GM23338 (cell line): ENCODE data around the gene UBE2I. TPM values are rescaled to one million over a fixed set of nuclear protein-coding genes. Genes with fewer than 3 reads are reported as not detected.

Experiments used
- ATAC-seq: fragments of 200-7000 bp; cut with Tn5 transposase; 3 replicates; pipeline ENCODE4 v1.9.1; 2020
- DNase-seq: peaks from one replicate; pipeline ENCODE4 v3.0.0-alpha.2; 2015; ENCODE audit warnings: low spot score
- H2AFZ ChIP-seq: fragments of 200-600 bp; sonication (generic); 2 replicates; pipeline ENCODE4 v1.8.0; 2016; ENCODE audit warnings: antibody characterized with exemption, mild to moderate bottlenecking, moderate library complexity
- H3F3A ChIP-seq: fragments of 200-600 bp; sonication (generic); replicated peaks from 2 replicates; pipeline ENCODE4 v1.8.0; 2017; ENCODE audit warnings: antibody characterized with exemption, mixed run types, low read depth
- H3K27ac ChIP-seq: fragments of 200-600 bp; sonication (generic); 2 replicates; pipeline ENCODE4 v1.6.1; 2016; ENCODE audit warnings: low read depth
- H3K27me3 ChIP-seq: fragments of 200-600 bp; sonication (generic); 2 replicates; pipeline ENCODE4 v1.8.0; 2016; ENCODE audit warnings: mild to moderate bottlenecking, mixed run types, moderate library complexity; ENCODE audit not compliant: insufficient read depth
- H3K36me3 ChIP-seq: fragments of 200-600 bp; sonication (generic); 2 replicates; pipeline ENCODE4 v1.8.0; 2016; ENCODE audit warnings: mild to moderate bottlenecking; ENCODE audit not compliant: insufficient read depth
- H3K4me1 ChIP-seq: fragments of 200-600 bp; sonication (generic); 2 replicates; pipeline ENCODE4 v1.8.0; 2016; ENCODE audit warnings: mild to moderate bottlenecking, moderate library complexity; ENCODE audit not compliant: insufficient read depth
- H3K4me2 ChIP-seq: fragments of 200-600 bp; sonication (generic); 2 replicates; pipeline ENCODE4 v1.7.1; 2017; ENCODE audit warnings: mixed run types
- H3K4me3 ChIP-seq: fragments of 200-600 bp; sonication (generic); 2 replicates; pipeline ENCODE4 v1.6.1; 2016; ENCODE audit warnings: mixed run types
- H3K79me2 ChIP-seq: fragments of 200-600 bp; sonication (generic); replicated peaks from 2 replicates; pipeline ENCODE4 v1.8.0; 2017; ENCODE audit warnings: mild to moderate bottlenecking; ENCODE audit not compliant: insufficient read depth
- H3K9me2 ChIP-seq: fragments of 200-600 bp; sonication (generic); 2 replicates; pipeline ENCODE4 v1.8.0; 2017; ENCODE audit not compliant: insufficient read depth
- H4K20me1 ChIP-seq: fragments of 200-600 bp; sonication (generic); replicated peaks from 2 replicates; pipeline ENCODE4 v1.8.0; 2017; ENCODE audit warnings: mild to moderate bottlenecking; ENCODE audit not compliant: insufficient read depth
- H3K27ac Mint-ChIP-seq: 2 replicates; pipeline ENCODE4 v1.8.0; 2020; ENCODE audit warnings: inconsistent platforms, mild to moderate bottlenecking, moderate library complexity, mixed read lengths
- H3K27me3 Mint-ChIP-seq: 3 replicates; pipeline ENCODE4 v1.8.0; 2022; ENCODE audit warnings: low read depth, mild to moderate bottlenecking, moderate library complexity, mixed read lengths, inconsistent platforms; ENCODE audit not compliant: insufficient read depth, poor library complexity
- H3K36me3 Mint-ChIP-seq: 3 replicates; pipeline ENCODE4 v1.8.0; 2021; ENCODE audit warnings: low read depth, mild to moderate bottlenecking, inconsistent platforms, moderate library complexity, mixed read lengths
- H3K4me1 Mint-ChIP-seq: 3 replicates; pipeline ENCODE4 v1.8.0; 2020; ENCODE audit warnings: mild to moderate bottlenecking, inconsistent platforms, mixed read lengths
- H3K4me3 Mint-ChIP-seq: 3 replicates; pipeline ENCODE4 v1.8.0; 2021; ENCODE audit warnings: moderate library complexity, mild to moderate bottlenecking, inconsistent platforms, mixed read lengths
- H3K9me3 Mint-ChIP-seq: 3 replicates; pipeline ENCODE4 v1.8.0; 2020; ENCODE audit warnings: moderate library complexity, mild to moderate bottlenecking, inconsistent platforms, mixed read lengths
- CREB1 ChIP-seq: fragments of 250-450 bp; sonication (Bioruptor Pico); IDR thresholded peaks from 2 replicates; pipeline ENCODE4 v1.5.0; 2020; ENCODE audit warnings: low read depth, mild to moderate bottlenecking, moderate library complexity
- EZH2 ChIP-seq: fragments of 200-600 bp; sonication (generic); IDR thresholded peaks from one replicate; pipeline ENCODE4 v1.8.0; 2017; ENCODE audit warnings: antibody characterized with exemption, mild to moderate bottlenecking, low read depth; ENCODE audit not compliant: unreplicated experiment
- EZH2phosphoT487 ChIP-seq: fragments of 200-600 bp; sonication (generic); IDR thresholded peaks from one replicate; pipeline ENCODE4 v1.8.1; 2018; ENCODE audit warnings: antibody characterized with exemption; ENCODE audit not compliant: unreplicated experiment
- JUNB ChIP-seq: IDR thresholded peaks from one replicate; pipeline ENCODE4 v1.6.1; 2016; ENCODE audit warnings: antibody characterized with exemption; ENCODE audit not compliant: unreplicated experiment
- NANOG ChIP-seq: IDR thresholded peaks from 2 replicates; pipeline ENCODE4 v1.6.1; 2016; ENCODE audit warnings: antibody characterized with exemption, borderline replicate concordance
- POLR2AphosphoS5 ChIP-seq: IDR thresholded peaks from 2 replicates; pipeline ENCODE4 v1.6.1; 2016; ENCODE audit warnings: antibody characterized with exemption, low read depth
- STAT1 ChIP-seq: IDR thresholded peaks from one replicate; pipeline ENCODE4 v1.6.1; 2016; ENCODE audit warnings: antibody characterized with exemption; ENCODE audit not compliant: unreplicated experiment
- ZNF114 ChIP-seq: fragments of 250-450 bp; sonication (Bioruptor Pico); IDR thresholded peaks from 2 replicates; pipeline ENCODE4 v1.5.0; 2020; ENCODE audit warnings: mild to moderate bottlenecking, moderate library complexity
- ZNF331 ChIP-seq: fragments of 250-450 bp; sonication (Bioruptor Pico); IDR thresholded peaks from 2 replicates; pipeline ENCODE4 v1.5.0; 2020; ENCODE audit warnings: low read depth, mild to moderate bottlenecking, moderate library complexity
- polyA plus RNA-seq: library from polyadenylated mRNA; unstranded; fragments of >200 nt; fragmentation: Nextera tagmentation; extraction: Ambion mirVana; gene quantifications from 2 replicates; pipeline ENCODE4 v1.2.1, GENCODE V29; 2016
- total RNA-seq: library from RNA; depleted of rRNA; stranded (reverse); fragments of >200 nt; shearing (Covaris generic); gene quantifications from 2 replicates; pipeline ENCODE4 v1.2.3, GENCODE V29; 2014
- TF ChIP-seq, protein P1 (sequence below), 2 experiments: fragments of 200-600 bp in 1 of 2; sonication (generic) in 1 of 2; conservative IDR thresholded peaks; 2 replicates each; pipeline versions ENCODE4 v1.5.1 to v1.6.1; 2016 to 2017; ENCODE audit warnings: antibody characterized with exemption in 2 of 2, low read depth in 2 of 2, mild to moderate bottlenecking in 2 of 2, moderate library complexity in 1 of 2
- TF ChIP-seq, protein P2 (sequence below): IDR thresholded peaks from one replicate; pipeline ENCODE4 v1.6.1; 2018; ENCODE audit warnings: antibody characterized with exemption; ENCODE audit not compliant: unreplicated experiment
- TF ChIP-seq, protein P3 (sequence below): fragments of 250-450 bp; sonication (Bioruptor Pico); IDR thresholded peaks from 2 replicates; pipeline ENCODE4 v1.5.0; 2020; ENCODE audit warnings: mild to moderate bottlenecking, moderate library complexity
- TF ChIP-seq, protein P4 (sequence below): IDR thresholded peaks from 2 replicates; pipeline ENCODE4 v1.6.1; 2016; ENCODE audit warnings: antibody characterized with exemption

Gene UBE2I
- total and polyA plus RNA-seq, 2 experiments from 2014 or later: 116 to 220 TPM

DNA sequence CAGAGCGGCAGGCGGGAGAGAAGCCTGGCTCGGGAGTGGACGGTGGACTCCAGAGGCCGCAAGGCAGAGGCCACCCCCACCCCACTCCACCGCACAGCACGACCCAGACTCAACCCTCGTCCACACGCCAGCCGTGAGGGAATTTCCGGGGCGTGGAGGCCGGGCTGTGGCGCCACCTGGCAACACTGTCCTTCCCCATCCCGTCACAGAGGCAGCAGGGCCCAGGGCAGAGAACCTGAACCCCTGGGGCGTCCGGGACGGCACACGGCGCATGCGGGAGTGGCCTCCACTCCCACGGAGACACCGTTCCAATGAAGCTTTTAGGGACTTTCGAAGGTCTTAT, 65.8 kb downstream of the UBE2I start:
- Histone ChIP-seq H3K4me2 (no peak overlapping the region), H3K4me3 (no peak overlapping the region), H3K27ac (no peak overlapping the region), H3F3A (peaks cover 4% of the 10 kb centered on the region), H4K20me1 (peaks cover 6% of the 10 kb centered on the region), H3K9me2 (no peaks in the 10 kb centered on the region), H3K36me3 (no peaks in the 10 kb centered on the region), H3K79me2 (peaks cover 25% of the 10 kb centered on the region), H2AFZ (no peak overlapping the region), H3K27me3 (no peaks in the 10 kb centered on the region), H3K4me1 (peaks cover 16% of the 10 kb centered on the region)
- Mint-ChIP-seq H3K4me3 (no peak overlapping the region), H3K27me3 (peaks cover 14% of the 10 kb centered on the region), H3K4me1 (peaks cover 15% of the 10 kb centered on the region), H3K9me3 (no peaks in the 10 kb centered on the region), H3K27ac (no peak overlapping the region), H3K36me3 (peaks cover 7% of the 10 kb centered on the region; the same call in 1 of the 3 replicates)
- DNase-seq (no peak), ATAC-seq (no peak)
- TF ChIP-seq, protein P1, sequence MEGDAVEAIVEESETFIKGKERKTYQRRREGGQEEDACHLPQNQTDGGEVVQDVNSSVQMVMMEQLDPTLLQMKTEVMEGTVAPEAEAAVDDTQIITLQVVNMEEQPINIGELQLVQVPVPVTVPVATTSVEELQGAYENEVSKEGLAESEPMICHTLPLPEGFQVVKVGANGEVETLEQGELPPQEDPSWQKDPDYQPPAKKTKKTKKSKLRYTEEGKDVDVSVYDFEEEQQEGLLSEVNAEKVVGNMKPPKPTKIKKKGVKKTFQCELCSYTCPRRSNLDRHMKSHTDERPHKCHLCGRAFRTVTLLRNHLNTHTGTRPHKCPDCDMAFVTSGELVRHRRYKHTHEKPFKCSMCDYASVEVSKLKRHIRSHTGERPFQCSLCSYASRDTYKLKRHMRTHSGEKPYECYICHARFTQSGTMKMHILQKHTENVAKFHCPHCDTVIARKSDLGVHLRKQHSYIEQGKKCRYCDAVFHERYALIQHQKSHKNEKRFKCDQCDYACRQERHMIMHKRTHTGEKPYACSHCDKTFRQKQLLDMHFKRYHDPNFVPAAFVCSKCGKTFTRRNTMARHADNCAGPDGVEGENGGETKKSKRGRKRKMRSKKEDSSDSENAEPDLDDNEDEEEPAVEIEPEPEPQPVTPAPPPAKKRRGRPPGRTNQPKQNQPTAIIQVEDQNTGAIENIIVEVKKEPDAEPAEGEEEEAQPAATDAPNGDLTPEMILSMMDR (conservative IDR thresholded peaks at IDR 0.05; ENCODE audit: low read depth in 2 of 2): no peak
- TF ChIP-seq POLR2AphosphoS5: no peak
- TF ChIP-seq, protein P2, sequence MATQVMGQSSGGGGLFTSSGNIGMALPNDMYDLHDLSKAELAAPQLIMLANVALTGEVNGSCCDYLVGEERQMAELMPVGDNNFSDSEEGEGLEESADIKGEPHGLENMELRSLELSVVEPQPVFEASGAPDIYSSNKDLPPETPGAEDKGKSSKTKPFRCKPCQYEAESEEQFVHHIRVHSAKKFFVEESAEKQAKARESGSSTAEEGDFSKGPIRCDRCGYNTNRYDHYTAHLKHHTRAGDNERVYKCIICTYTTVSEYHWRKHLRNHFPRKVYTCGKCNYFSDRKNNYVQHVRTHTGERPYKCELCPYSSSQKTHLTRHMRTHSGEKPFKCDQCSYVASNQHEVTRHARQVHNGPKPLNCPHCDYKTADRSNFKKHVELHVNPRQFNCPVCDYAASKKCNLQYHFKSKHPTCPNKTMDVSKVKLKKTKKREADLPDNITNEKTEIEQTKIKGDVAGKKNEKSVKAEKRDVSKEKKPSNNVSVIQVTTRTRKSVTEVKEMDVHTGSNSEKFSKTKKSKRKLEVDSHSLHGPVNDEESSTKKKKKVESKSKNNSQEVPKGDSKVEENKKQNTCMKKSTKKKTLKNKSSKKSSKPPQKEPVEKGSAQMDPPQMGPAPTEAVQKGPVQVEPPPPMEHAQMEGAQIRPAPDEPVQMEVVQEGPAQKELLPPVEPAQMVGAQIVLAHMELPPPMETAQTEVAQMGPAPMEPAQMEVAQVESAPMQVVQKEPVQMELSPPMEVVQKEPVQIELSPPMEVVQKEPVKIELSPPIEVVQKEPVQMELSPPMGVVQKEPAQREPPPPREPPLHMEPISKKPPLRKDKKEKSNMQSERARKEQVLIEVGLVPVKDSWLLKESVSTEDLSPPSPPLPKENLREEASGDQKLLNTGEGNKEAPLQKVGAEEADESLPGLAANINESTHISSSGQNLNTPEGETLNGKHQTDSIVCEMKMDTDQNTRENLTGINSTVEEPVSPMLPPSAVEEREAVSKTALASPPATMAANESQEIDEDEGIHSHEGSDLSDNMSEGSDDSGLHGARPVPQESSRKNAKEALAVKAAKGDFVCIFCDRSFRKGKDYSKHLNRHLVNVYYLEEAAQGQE: no peak
- no peak for TF ChIP-seq ZNF114 (CRISPR knock-in tag)
- TF ChIP-seq ZNF331 (CRISPR knock-in tag): no peak
- no peak for TF ChIP-seq CREB1
- TF ChIP-seq NANOG: no peak
- TF ChIP-seq, protein P3, sequence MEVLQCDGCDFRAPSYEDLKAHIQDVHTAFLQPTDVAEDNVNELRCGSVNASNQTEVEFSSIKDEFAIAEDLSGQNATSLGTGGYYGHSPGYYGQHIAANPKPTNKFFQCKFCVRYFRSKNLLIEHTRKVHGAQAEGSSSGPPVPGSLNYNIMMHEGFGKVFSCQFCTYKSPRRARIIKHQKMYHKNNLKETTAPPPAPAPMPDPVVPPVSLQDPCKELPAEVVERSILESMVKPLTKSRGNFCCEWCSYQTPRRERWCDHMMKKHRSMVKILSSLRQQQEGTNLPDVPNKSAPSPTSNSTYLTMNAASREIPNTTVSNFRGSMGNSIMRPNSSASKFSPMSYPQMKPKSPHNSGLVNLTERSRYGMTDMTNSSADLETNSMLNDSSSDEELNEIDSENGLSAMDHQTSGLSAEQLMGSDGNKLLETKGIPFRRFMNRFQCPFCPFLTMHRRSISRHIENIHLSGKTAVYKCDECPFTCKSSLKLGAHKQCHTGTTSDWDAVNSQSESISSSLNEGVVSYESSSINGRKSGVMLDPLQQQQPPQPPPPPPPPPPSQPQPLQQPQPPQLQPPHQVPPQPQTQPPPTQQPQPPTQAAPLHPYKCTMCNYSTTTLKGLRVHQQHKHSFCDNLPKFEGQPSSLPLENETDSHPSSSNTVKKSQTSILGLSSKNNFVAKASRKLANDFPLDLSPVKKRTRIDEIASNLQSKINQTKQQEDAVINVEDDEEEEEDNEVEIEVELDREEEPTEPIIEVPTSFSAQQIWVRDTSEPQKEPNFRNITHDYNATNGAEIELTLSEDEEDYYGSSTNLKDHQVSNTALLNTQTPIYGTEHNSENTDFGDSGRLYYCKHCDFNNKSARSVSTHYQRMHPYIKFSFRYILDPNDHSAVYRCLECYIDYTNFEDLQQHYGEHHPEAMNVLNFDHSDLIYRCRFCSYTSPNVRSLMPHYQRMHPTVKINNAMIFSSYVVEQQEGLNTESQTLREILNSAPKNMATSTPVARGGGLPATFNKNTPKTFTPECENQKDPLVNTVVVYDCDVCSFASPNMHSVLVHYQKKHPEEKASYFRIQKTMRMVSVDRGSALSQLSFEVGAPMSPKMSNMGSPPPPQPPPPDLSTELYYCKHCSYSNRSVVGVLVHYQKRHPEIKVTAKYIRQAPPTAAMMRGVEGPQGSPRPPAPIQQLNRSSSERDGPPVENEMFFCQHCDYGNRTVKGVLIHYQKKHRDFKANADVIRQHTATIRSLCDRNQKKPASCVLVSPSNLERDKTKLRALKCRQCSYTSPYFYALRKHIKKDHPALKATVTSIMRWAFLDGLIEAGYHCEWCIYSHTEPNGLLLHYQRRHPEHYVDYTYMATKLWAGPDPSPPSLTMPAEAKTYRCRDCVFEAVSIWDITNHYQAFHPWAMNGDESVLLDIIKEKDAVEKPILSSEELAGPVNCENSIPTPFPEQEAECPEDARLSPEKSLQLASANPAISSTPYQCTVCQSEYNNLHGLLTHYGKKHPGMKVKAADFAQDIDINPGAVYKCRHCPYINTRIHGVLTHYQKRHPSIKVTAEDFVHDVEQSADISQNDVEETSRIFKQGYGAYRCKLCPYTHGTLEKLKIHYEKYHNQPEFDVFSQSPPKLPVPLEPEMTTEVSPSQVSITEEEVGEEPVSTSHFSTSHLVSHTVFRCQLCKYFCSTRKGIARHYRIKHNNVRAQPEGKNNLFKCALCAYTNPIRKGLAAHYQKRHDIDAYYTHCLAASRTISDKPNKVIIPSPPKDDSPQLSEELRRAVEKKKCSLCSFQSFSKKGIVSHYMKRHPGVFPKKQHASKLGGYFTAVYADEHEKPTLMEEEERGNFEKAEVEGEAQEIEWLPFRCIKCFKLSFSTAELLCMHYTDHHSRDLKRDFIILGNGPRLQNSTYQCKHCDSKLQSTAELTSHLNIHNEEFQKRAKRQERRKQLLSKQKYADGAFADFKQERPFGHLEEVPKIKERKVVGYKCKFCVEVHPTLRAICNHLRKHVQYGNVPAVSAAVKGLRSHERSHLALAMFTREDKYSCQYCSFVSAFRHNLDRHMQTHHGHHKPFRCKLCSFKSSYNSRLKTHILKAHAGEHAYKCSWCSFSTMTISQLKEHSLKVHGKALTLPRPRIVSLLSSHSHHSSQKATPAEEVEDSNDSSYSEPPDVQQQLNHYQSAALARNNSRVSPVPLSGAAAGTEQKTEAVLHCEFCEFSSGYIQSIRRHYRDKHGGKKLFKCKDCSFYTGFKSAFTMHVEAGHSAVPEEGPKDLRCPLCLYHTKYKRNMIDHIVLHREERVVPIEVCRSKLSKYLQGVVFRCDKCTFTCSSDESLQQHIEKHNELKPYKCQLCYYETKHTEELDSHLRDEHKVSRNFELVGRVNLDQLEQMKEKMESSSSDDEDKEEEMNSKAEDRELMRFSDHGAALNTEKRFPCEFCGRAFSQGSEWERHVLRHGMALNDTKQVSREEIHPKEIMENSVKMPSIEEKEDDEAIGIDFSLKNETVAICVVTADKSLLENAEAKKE: no peak
- TF ChIP-seq EZH2: no peak
- TF ChIP-seq, protein P4, sequence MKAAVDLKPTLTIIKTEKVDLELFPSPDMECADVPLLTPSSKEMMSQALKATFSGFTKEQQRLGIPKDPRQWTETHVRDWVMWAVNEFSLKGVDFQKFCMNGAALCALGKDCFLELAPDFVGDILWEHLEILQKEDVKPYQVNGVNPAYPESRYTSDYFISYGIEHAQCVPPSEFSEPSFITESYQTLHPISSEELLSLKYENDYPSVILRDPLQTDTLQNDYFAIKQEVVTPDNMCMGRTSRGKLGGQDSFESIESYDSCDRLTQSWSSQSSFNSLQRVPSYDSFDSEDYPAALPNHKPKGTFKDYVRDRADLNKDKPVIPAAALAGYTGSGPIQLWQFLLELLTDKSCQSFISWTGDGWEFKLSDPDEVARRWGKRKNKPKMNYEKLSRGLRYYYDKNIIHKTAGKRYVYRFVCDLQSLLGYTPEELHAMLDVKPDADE: no peak
- TF ChIP-seq EZH2phosphoT487: no peak
- TF ChIP-seq JUNB: no peak
- TF ChIP-seq STAT1: no peak
